Measurements from ENCODE around the gene F10.

The F10 gene

GRCh38 chr13:113138792-113139551 lies 16.4 kb downstream of the F10 start:
- DNase-seq (ENCODE audit: low spot score): peak; percentile 5

- DNase-seq (ENCODE audit: low spot score): peak; percentile 5
Observed at GRCh38 chr13:113139577-113139976, 17.0 kb downstream of the F10 start.

GRCh38 chr13:113140677-113141600 lies 18.3 kb downstream of the F10 start:
- peak; percentile 21 for DNase-seq (ENCODE audit: low spot score)

- DNase-seq (ENCODE audit: low spot score): peak; percentile 22
Observed at GRCh38 chr13:113141601-113141970, 19.0 kb downstream of the F10 start.

GRCh38 chr13:113142876-113143275 lies 20.3 kb downstream of the F10 start:
- peak; percentile 14 for DNase-seq (ENCODE audit: low spot score)

- peak; percentile 20 for DNase-seq (ENCODE audit: low spot score)
Observed at GRCh38 chr13:113143466-113144254, 21.1 kb downstream of the F10 start.

- no peak for DNase-seq (ENCODE audit: low spot score)
Observed at GRCh38 chr13:113144255-113144629, 21.6 kb downstream of the F10 start.

GRCh38 chr13:113145496-113145895 lies 22.9 kb downstream of the F10 start:
- DNase-seq (ENCODE audit: low spot score): no peak

GRCh38 chr13:113145911-113146598 lies 23.5 kb downstream of the F10 start:
- peak; percentile 10 for DNase-seq (ENCODE audit: low spot score)

- DNase-seq (ENCODE audit: low spot score): peak; percentile 20
Observed at GRCh38 chr13:113146750-113147149, 24.2 kb downstream of the F10 start.

GRCh38 chr13:113147206-113147605 lies 24.6 kb downstream of the F10 start:
- DNase-seq (ENCODE audit: low spot score): peak; percentile 7

- peak; percentile 6 for DNase-seq (ENCODE audit: low spot score)
Observed at GRCh38 chr13:113148407-113148806, 25.8 kb downstream of the F10 start.

- peak; percentile 7 for DNase-seq (ENCODE audit: low spot score)
Observed at GRCh38 chr13:113148940-113149503, 26.4 kb downstream of the F10 start.

GRCh38 chr13:113149711-113150549 lies 27.3 kb downstream of the F10 start:
- DNase-seq (ENCODE audit: low spot score): peak; percentile 3

GRCh38 chr13:113150550-113151365 lies 28.2 kb downstream of the F10 start:
- peak; percentile 8 for DNase-seq (ENCODE audit: low spot score)

- DNase-seq (ENCODE audit: low spot score): peak; percentile 15
Observed at GRCh38 chr13:113151745-113152690, 29.4 kb downstream of the F10 start.

- peak; percentile 20 for DNase-seq (ENCODE audit: low spot score)
Observed at GRCh38 chr13:113152691-113152983, 30.0 kb downstream of the F10 start.

GRCh38 chr13:113152984-113153809 lies 30.6 kb downstream of the F10 start:
- peak; percentile 53 for DNase-seq (ENCODE audit: low spot score)
